Karpas-422 (cell line): ENCODE results near the gene MZT2A. TPM values are rescaled to one million over a fixed set of nuclear protein-coding genes. Genes with fewer than 3 reads are reported as not detected.
"Not testable (repeated sequence)": the region's sequence is repeated elsewhere in the genome, so short reads cannot be mapped to it uniquely, and the experiment has no call there.

Experiments used
- DNase-seq: peaks from one replicate; pipeline ENCODE4 v3.0.0-alpha.2; 2015
- H2AFZ ChIP-seq: fragments of 200-600 bp; sonication (generic); 2 replicates; pipeline ENCODE4 v1.6.1; 2014; ENCODE audit warnings: antibody characterized with exemption, low read length, mixed read lengths
- H3K27ac ChIP-seq: fragments of 200-600 bp; sonication (generic); 2 replicates; pipeline ENCODE4 v1.5.1; 2014; ENCODE audit warnings: mild to moderate bottlenecking, low read length, moderate library complexity
- H3K27me3 ChIP-seq: fragments of 200-600 bp; sonication (generic); 2 replicates; pipeline ENCODE4 v1.6.1; 2014; ENCODE audit warnings: low read length, mixed read lengths
- H3K36me3 ChIP-seq: fragments of 200-600 bp; sonication (generic); 2 replicates; pipeline ENCODE4 v1.6.1; 2014; ENCODE audit warnings: low read length, mixed read lengths; ENCODE audit not compliant: insufficient read depth
- H3K4me1 ChIP-seq: fragments of 200-600 bp; sonication (generic); 2 replicates; pipeline ENCODE4 v1.6.1; 2014; ENCODE audit warnings: mild to moderate bottlenecking, low read length, mixed read lengths
- H3K4me2 ChIP-seq: fragments of 200-600 bp; sonication (generic); 2 replicates; pipeline ENCODE4 v1.6.1; 2014; ENCODE audit warnings: low read length, low read depth, mild to moderate bottlenecking; ENCODE audit not compliant: poor library complexity, severe bottlenecking
- H3K4me3 ChIP-seq: fragments of 200-600 bp; sonication (generic); 2 replicates; pipeline ENCODE4 v1.5.1; 2014; ENCODE audit warnings: mild to moderate bottlenecking, antibody characterized with exemption, low read length, mixed read lengths
- H3K79me2 ChIP-seq: fragments of 200-600 bp; sonication (generic); 2 replicates; pipeline ENCODE4 v1.6.1; 2014; ENCODE audit warnings: mild to moderate bottlenecking, low read length, mixed read lengths
- H3K9ac ChIP-seq: fragments of 200-600 bp; sonication (generic); 2 replicates; pipeline ENCODE4 v1.6.0; 2014; ENCODE audit warnings: low read length
- H3K9me2 ChIP-seq: fragments of 200-600 bp; sonication (generic), shearing (Covaris generic); replicated peaks from 2 replicates; pipeline ENCODE4 v1.6.0; 2014; ENCODE audit warnings: mild to moderate bottlenecking, low read length, moderate library complexity; ENCODE audit not compliant: insufficient read depth
- H3K9me3 ChIP-seq: fragments of 300-700, 200-600 bp; sonication (generic); 2 replicates; pipeline ENCODE4 v1.6.1; 2014; ENCODE audit warnings: low read length, mixed read lengths
- H4K20me1 ChIP-seq: fragments of 200-600 bp; sonication (generic); 2 replicates; pipeline ENCODE4 v1.6.1; 2014; ENCODE audit warnings: mild to moderate bottlenecking, antibody characterized with exemption, low read length, low read depth; ENCODE audit not compliant: insufficient read depth
- total RNA-seq: library from RNA; depleted of rRNA; stranded (reverse); fragments of >200 nt; shearing (Covaris generic); gene quantifications from 2 replicates; pipeline ENCODE4 v1.2.3, GENCODE V29; 2014; ENCODE audit warnings: low replicate concordance; rRNA removed

MZT2A gene, protein sequence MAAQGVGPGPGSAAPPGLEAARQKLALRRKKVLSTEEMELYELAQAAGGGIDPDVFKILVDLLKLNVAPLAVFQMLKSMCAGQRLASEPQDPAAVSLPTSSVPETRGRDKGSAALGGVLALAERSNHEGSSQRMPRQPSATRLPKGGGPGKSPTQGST
- 119 and 342 TPM in 2 replicates for total RNA-seq

DNA sequence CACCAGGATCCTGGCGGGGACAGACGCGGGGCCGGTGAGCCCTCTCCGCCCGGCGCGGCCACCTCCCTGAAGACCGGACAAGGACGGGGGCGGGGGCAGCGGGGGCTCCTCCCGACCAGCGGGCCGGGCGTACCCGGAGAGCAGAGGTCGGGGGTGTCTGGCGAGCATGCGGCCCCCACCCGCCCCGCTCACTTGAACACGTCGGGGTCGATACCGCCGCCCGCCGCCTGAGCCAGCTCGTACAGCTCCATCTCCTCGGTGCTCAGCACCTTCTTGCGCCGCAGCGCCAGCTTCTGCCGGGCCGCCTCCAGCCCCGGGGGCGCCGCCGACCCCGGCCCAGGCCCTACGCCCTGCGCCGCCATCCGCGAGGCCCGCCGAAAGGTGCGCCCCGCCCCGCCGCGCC lies at the start of gene MZT2A:
TSS of gene MZT2A (minus strand) at position 383 of the 403 bp plus-strand sequence. CDS start at position 362, 21 bp downstream.
- H3K4me3 ChIP-seq, result peak within 1 kb of the TSS; percentile 91
- H3K4me1 ChIP-seq, result peaks cover 47% of the 10 kb centered on the region
- peaks cover 85% of the 10 kb centered on the region for H3K79me2 ChIP-seq
- peak within 1 kb of the TSS; percentile 76 for H3K4me2 ChIP-seq
- H3K27me3 ChIP-seq, H3K9me2 ChIP-seq, H3K9me3 ChIP-seq, H3K36me3 ChIP-seq, DNase-seq: not testable (repeated sequence)
- H3K27ac ChIP-seq, result peak within 1 kb of the TSS; percentile 83
- H3K9ac ChIP-seq, result peak within 1 kb of the TSS; percentile 93
- H2AFZ ChIP-seq, result peak within 1 kb of the TSS; percentile 95; the same call in 1 of the 2 replicates
- peaks cover 12% of the 10 kb centered on the region; the same call in 1 of the 2 replicates for H4K20me1 ChIP-seq

DNA sequence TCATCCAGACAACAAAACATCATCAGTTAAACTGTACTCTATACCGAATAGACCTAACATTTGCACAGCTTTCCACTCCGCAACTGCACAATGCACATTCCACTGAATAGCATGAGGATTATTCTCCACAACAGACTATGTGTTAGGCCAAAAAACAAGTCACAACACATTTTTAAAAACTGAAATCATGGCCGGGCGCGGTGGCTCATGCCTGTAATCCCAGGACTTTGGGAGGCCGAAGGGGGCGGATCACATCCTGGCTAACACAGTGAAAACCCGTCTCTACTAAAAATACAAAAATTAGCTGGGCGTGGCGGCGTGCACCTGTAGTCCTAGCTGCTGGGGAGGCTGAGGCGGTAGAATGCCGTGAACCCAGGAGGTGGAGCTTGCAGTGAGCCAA lies 46.7 kb upstream of the MZT2A start:
- H2AFZ ChIP-seq, DNase-seq, H3K79me2 ChIP-seq, H3K4me3 ChIP-seq, H3K36me3 ChIP-seq, H3K9me2 ChIP-seq, H3K4me1 ChIP-seq, H4K20me1 ChIP-seq, H3K27me3 ChIP-seq, H3K27ac ChIP-seq, H3K4me2 ChIP-seq, H3K9me3 ChIP-seq, H3K9ac ChIP-seq: not testable (repeated sequence)

DNA sequence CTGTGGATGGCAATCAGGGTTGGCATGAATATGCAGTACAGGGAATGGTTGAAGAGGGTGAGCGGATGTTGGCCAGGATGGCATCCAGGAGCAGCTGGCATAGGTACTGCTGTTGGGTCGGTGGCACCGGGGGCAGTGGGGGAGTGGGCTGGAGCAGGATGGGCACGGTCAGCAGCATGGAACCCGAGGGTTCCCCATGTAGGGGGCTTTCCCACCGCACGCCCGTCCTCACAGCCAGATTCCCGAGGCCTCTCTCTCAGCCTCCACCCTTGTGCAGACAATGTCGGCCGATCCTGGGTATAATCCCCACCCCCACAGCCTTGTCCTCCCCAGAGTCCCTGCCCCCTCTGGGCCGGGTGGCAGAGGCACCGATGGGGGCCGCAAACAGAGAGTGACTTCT lies 44.6 kb upstream of the MZT2A start:
- H3K4me1 ChIP-seq, H3K9me2 ChIP-seq, H3K36me3 ChIP-seq, H4K20me1 ChIP-seq, H3K27ac ChIP-seq, H3K9ac ChIP-seq, H3K4me3 ChIP-seq, H3K27me3 ChIP-seq, H3K4me2 ChIP-seq, H3K79me2 ChIP-seq, H2AFZ ChIP-seq, DNase-seq, H3K9me3 ChIP-seq: not testable (repeated sequence)

DNA sequence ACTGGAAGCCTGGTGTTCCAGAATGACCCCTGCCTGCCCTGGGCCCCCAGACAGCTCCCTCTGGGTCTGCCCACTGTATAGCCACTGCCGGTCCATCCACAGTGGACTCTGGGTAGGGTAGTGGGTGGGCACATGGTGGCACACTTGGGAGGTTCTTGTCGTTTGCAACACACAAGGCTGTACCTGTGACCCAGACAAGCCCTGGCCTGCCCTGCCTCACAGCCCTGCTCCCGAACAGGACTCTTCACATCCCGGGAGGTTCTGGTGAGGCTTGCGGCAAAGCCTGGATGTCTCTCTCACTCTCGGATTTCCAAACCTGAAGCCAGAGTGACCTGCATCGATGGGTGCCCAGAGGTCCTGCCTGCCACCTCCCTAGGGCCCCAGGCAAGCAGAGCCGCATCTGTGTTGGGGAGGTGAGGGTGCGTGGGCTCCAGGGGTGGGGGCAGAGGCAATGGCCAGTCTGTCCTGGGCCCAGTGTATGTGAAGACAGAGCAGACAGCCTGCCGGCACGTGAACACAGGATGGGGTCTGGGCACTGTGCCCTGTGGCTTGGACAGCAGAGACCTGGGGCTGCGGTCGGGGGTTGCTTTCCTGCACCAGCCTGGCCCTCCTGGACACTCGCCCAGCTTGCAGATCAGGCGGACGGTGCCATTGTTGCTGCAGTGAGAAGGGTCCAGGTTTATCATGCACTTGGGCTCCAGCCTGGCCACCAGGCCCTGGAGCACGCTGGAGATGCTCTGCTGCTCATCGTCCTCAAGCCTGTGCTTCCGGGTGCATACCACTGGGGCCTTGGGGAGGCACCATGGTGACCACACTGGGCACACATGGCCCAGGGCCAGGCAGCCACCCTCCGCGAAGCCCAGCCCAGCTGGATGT lies 44.0 kb upstream of the MZT2A start:
- not testable (repeated sequence) for H2AFZ ChIP-seq, H3K9me3 ChIP-seq, H3K4me2 ChIP-seq, H3K9me2 ChIP-seq, H3K27ac ChIP-seq, H3K4me1 ChIP-seq, H3K79me2 ChIP-seq, H3K27me3 ChIP-seq, H3K9ac ChIP-seq, H4K20me1 ChIP-seq, DNase-seq, H3K36me3 ChIP-seq, H3K4me3 ChIP-seq

DNA sequence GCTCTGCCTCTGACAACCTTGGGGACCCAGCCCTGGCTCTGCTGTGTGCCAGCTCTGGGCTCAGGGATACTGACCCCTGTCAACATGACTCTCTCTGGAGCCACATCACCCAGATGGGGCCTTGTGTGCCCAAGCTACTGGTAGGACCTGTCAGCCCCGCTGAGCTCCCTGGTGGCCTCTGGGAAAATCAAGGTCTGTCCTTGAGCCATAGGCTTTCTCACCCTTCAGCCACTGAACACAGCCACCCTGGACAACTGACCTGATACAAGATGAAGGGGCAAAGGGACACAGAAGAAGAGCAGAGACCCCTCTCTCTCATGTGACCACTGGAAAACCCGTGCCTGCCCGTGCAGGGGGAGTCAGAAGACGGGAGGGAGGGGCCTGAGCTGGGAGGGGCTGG lies 43.3 kb upstream of the MZT2A start:
- Histone ChIP-seq H3K27me3 (no peaks in the 10 kb centered on the region), H3K9me3 (no peaks in the 10 kb centered on the region), H3K36me3 (no peaks in the 10 kb centered on the region), H3K9ac (no peak overlapping the region), H3K4me2 (no peak overlapping the region), H3K27ac (no peak overlapping the region), H3K4me3 (no peak overlapping the region), H2AFZ (no peak overlapping the region), H3K79me2 (no peaks in the 10 kb centered on the region), H4K20me1 (no peaks in the 10 kb centered on the region), H3K9me2 (no peaks in the 10 kb centered on the region), H3K4me1 (no peaks in the 10 kb centered on the region)
- DNase-seq, result no peak

DNA sequence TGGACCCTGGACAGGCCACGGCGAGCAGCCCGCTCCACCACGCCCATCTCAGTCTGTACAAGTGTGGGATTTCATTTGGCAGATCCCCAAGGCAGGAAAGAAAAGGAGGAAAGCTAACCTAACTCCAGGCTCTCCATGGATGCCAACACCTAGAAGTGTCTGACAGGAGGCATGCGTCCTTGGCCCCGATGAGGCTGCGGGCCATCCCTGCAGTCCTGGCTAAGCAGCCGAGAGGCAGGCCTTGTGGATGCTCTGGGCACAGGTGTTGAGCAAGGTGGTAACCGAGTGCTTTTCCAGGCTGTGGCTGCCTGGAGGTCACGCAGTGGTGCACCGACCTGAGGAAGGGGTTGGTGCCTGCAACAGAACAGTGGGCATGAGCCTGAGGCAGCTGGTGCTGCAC lies 42.8 kb upstream of the MZT2A start:
- not testable (repeated sequence) for H3K27me3 ChIP-seq, H4K20me1 ChIP-seq, H3K4me2 ChIP-seq, H3K4me1 ChIP-seq, H3K79me2 ChIP-seq, H3K4me3 ChIP-seq, H3K27ac ChIP-seq, DNase-seq, H3K36me3 ChIP-seq, H3K9me2 ChIP-seq, H3K9me3 ChIP-seq, H3K9ac ChIP-seq, H2AFZ ChIP-seq

DNA sequence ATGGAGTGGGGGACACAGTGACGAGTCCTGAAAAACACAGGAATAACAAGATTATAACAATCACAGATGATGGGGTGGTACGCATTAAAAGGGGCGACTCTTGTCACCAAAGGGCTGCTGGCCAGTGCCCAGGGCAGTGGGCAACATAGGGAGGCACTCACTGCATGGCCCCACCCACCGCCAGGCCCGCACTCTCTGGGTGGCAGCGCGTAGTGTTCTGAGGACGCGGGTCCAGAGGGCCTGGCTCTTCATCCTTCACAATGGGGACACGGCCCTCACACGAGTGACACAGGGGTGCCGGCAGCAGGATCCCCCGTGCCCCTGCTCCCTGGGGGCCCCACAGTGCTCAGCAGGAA lies 42.1 kb upstream of the MZT2A start:
- not testable (repeated sequence) for DNase-seq

DNA sequence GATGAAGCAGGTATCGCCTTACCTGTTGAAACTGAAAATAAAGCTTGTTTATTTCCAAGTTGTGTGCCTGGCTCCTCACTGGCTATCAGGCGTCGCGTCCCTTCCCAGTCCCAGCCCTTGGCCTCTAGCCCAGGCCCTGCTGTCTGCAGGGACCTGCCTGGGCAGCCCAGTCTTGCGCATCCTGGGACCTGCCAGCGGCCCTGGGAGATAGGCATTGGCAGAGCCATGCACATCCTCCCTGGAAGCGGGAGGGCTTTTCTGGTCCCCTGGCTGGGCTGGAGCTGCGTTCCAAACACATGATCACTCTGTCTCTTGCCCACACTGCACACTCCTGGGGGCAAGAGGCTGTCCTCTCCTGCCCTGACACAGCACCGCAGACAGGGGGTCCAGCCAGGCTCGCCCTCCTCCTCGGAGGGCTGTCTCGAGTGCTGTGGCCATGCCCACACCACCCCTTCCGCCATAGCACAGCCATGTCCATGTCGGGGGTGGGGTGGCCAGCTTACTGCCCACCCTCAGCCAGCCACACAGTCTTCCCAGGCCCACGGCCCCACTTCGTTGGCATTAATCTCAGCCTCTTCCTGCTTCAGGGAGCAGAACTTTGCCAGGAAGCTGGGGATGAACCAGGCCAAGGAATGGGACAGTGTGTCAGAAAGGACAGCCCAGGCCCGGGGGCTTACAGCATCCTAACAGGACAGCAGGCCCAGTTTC lies 41.6 kb upstream of the MZT2A start:
- DNase-seq, H3K36me3 ChIP-seq, H3K4me3 ChIP-seq, H2AFZ ChIP-seq, H3K9ac ChIP-seq, H4K20me1 ChIP-seq, H3K4me2 ChIP-seq, H3K9me2 ChIP-seq, H3K4me1 ChIP-seq, H3K27ac ChIP-seq, H3K9me3 ChIP-seq, H3K79me2 ChIP-seq, H3K27me3 ChIP-seq: not testable (repeated sequence)

More for the DNA sequence above, 42.1 kb upstream of the MZT2A start:
- H3K9ac ChIP-seq, H2AFZ ChIP-seq, H3K9me3 ChIP-seq, H3K9me2 ChIP-seq, H4K20me1 ChIP-seq, H3K27me3 ChIP-seq, H3K36me3 ChIP-seq, H3K4me1 ChIP-seq, H3K4me3 ChIP-seq, H3K79me2 ChIP-seq, H3K27ac ChIP-seq, H3K4me2 ChIP-seq: not testable (repeated sequence)
